Activated CD8-positive, alpha-beta T cell treated with anti-CD3 and anti-CD28 coated beads, Interleukin-2, amount 10 ng/mL, durations not matched to agents 7 days and 5 days (primary cell): ENCODE data around the gene PLOD3. TPM values are rescaled to one million over a fixed set of nuclear protein-coding genes. Genes with fewer than 3 reads are reported as not detected.

ENCODE experiments used
- ATAC-seq: fragments of 150-1000 bp; cut with Tn5 transposase; one replicate; pipeline ENCODE4 v1.10.0; 2021; ENCODE audit warnings: moderate library complexity
- CTCF ChIA-PET: fragments of 350-600 bp; sonication (Branson Sonifier 250); formaldehyde crosslinking; loops from one replicate; lab custom pipeline; 2021; ENCODE audit warnings: antibody characterized with exemption; lab: Charles Lee
- POLR2A ChIA-PET: fragments of 350-600 bp; sonication (Branson Sonifier 250); formaldehyde crosslinking; loops from one replicate; lab custom pipeline; 2021; ENCODE audit warnings: antibody characterized with exemption; lab: Charles Lee
- DNase-seq: peaks from one replicate; pipeline ENCODE4 v3.0.0-alpha.2; 2020
- H3K27ac Mint-ChIP-seq: one replicate; pipeline ENCODE4 v1.8.0; 2021; ENCODE audit warnings: mild to moderate bottlenecking, mixed read lengths
- H3K27me3 Mint-ChIP-seq: one replicate; pipeline ENCODE4 v1.8.0; 2021; ENCODE audit warnings: low read depth, mixed read lengths
- H3K36me3 Mint-ChIP-seq: one replicate; pipeline ENCODE4 v1.8.0; 2021; ENCODE audit warnings: low read depth, mixed read lengths
- H3K4me1 Mint-ChIP-seq: one replicate; pipeline ENCODE4 v1.8.0; 2021; ENCODE audit warnings: low read depth, mixed read lengths
- H3K4me3 Mint-ChIP-seq: one replicate; pipeline ENCODE4 v1.8.0; 2021; ENCODE audit warnings: mild to moderate bottlenecking, mixed read lengths
- H3K9me3 Mint-ChIP-seq: one replicate; pipeline ENCODE4 v1.8.0; 2022; ENCODE audit warnings: mixed read lengths; ENCODE audit not compliant: insufficient read depth
- microRNA-seq: library from miRNA; unstranded; fragments of <30 nt; microRNA quantifications from one replicate; pipeline ENCODE4 v1.2.0, GENCODE V29; 2022
- total RNA-seq, 2 experiments: library from RNA; stranded (reverse); gene quantifications; one replicate each; pipeline ENCODE4 v1.2.3, GENCODE V29; 2021

Gene PLOD3
- total RNA-seq, 2 experiments from 2014 or later = 51.1 to 58.1 TPM

DNA sequence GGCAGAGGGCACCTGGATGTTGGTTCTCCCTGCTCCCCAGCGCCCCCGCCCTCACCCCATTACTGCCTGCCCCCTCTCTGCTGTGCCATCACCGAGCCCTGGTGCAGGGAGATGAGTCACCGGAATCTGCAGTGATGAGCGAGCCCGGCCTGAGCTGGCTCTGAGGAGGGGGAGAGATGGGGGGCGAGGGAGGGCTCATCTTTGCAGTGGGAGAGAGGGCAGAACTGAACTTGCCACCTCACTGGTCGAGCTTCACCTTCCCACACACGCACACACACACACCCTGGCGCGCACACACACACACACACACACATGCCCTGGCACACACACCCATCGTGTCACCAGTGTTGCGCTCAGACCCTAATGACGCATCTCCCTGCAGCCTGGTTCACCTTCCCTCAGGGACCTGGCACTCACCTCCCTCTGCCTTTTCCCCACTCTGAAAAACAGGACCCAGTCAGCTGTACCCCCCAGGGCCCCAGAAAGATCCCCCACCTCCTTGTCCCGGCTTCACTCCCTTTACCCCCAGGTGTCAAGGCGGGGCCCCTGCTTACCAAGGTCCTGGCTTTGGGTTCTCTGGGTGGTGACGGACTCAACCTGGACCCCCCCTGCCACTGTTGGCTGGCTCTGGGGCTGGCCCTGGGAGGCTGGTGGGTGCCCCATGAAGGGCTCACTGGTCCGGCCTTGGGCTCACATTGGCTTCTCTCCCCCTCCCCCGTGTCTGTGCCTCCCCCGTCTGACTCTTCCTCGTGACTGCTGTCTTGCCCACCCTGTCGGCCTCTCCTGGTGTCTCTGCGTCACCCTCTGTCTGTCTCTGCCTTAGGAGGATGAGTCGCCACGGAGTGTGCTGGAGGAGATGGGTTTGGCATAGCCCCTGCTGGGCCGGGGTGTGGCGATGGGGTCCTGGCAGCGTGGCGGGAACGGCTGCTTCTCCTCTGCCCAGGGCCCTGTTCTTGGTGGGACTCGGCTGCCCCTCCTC lies 57.4 kb downstream of the PLOD3 start:
- H3K27ac Mint-ChIP-seq = no peak overlapping the region
- peaks cover 27% of the 10 kb centered on the region for H3K36me3 Mint-ChIP-seq
- ChIA-PET CTCF (interaction anchor here (3.5 to 5.1 kb wide), 2 partner anchors 16 kb away, joined by 16 to 72 read pairs; no protein-coding TSS in a partner anchor), POLR2A (no interaction called here)
- peaks cover 5% of the 10 kb centered on the region for H3K27me3 Mint-ChIP-seq
- ATAC-seq (no peak), DNase-seq (no peak)
- H3K4me3 Mint-ChIP-seq = no peak overlapping the region
- H3K4me1 Mint-ChIP-seq = peaks cover 21% of the 10 kb centered on the region
- H3K9me3 Mint-ChIP-seq = no peaks in the 10 kb centered on the region

GRCh38 chr7:101156866-101157589 lies 60.4 kb downstream of the PLOD3 start:
- Mint-ChIP-seq H3K4me1 (peaks cover 14% of the 10 kb centered on the region), H3K27ac (peak overlapping the region; percentile 34), H3K27me3 (peaks cover 9% of the 10 kb centered on the region), H3K9me3 (no peaks in the 10 kb centered on the region), H3K4me3 (no peak overlapping the region), H3K36me3 (peaks cover 27% of the 10 kb centered on the region)
- ChIA-PET POLR2A (no interaction called here), CTCF (interaction anchor here (1.8 to 5.1 kb wide), 5 partner anchors 13 to 158 kb away, joined by 4 to 72 read pairs (median 11); no protein-coding TSS in a partner anchor)
- ATAC-seq (no peak), DNase-seq (no peak)

DNA sequence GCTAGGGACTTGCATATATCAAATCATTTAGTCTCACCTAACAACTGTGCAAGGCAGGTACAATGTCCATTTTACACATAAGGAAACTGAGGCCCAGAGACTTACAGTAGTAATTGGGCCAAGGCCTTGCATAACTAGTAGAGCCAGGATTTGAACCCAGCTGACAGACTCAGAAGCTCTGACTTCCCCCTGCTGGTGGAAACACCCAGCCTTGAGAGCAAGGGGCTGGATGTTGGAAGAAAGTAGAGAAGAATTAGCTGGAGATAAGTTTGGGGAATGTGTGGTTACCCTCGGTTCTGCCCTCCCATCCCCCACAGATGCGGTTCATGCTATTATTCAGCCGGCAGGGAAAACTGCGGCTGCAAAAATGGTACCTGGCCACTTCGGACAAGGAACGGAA lies 61.1 kb downstream of the PLOD3 start:
- no peak for DNase-seq
- no peak for ATAC-seq
- peaks cover 11% of the 10 kb centered on the region for H3K27me3 Mint-ChIP-seq
- no peak overlapping the region for H3K4me3 Mint-ChIP-seq
- H3K27ac Mint-ChIP-seq = no peak overlapping the region
- H3K36me3 Mint-ChIP-seq = peaks cover 25% of the 10 kb centered on the region
- H3K4me1 Mint-ChIP-seq = peaks cover 14% of the 10 kb centered on the region
- CTCF ChIA-PET = interaction anchor here (1.4 to 5.1 kb wide), 5 partner anchors 12 to 126 kb away, joined by 4 to 72 read pairs (median 11); no protein-coding TSS in a partner anchor
- H3K9me3 Mint-ChIP-seq = no peaks in the 10 kb centered on the region
- POLR2A ChIA-PET = no interaction called here

Small RNA genes within 50 kb of the gene (microRNA-seq; reads per million reads assigned to microRNA genes)
- gene MIR4653 = not detected

Other genes starting within 250 kb of the PLOD3 start
- not detected for gene MUC12, start 248.0 kb downstream of the PLOD3 start, total RNA-seq
- not detected for gene MUC17, start 197.5 kb downstream of the PLOD3 start, total RNA-seq
- 10 to 100 TPM; 66.8 to 67.9 TPM for gene TRIM56, start 132.1 kb downstream of the PLOD3 start, total RNA-seq
- under 1 TPM; 0.47 to 0.58 TPM for gene SERPINE1, start 90.5 kb downstream of the PLOD3 start, total RNA-seq
- gene AP1S1, start 63.1 kb downstream of the PLOD3 start, total RNA-seq = 10 to 100 TPM; 46.2 to 48.9 TPM
- gene VGF, start 52.0 kb downstream of the PLOD3 start, total RNA-seq = under 1 TPM; 0.29 to 0.53 TPM
- not detected for gene NAT16, start 37.3 kb downstream of the PLOD3 start, total RNA-seq
- not detected for gene MOGAT3, start 16.5 kb downstream of the PLOD3 start, total RNA-seq
- gene ZNHIT1, start 584 bp upstream of the PLOD3 start, total RNA-seq = 10 to 100 TPM; 56.1 to 58.4 TPM
- 10 to 100 TPM; 19.6 to 21.2 TPM for gene CLDN15, start 20.2 kb upstream of the PLOD3 start, total RNA-seq
- gene FIS1, start 27.5 kb upstream of the PLOD3 start, total RNA-seq = 100 to 1,000 TPM; 103 to 108 TPM
- 10 to 100 TPM in 1 of 2 experiments, 1 to 10 TPM in 1; 9.9 to 11.1 TPM for gene IFT22, start 104.2 kb upstream of the PLOD3 start, total RNA-seq
- gene COL26A1, start 145.3 kb upstream of the PLOD3 start, total RNA-seq = not detected